Activated CD8-positive, alpha-beta T cell treated with anti-CD3 and anti-CD28 coated beads for 36 hours (primary cell): ENCODE results near the gene PLCG1. TPM values are rescaled to one million over a fixed set of nuclear protein-coding genes. Genes with fewer than 3 reads are reported as not detected.
A peak's percentile ranks its signal among the peaks of the same experiment; 100 is the strongest.

Experiments
- ATAC-seq: fragments of 200-7000 bp; cut with Tn5 transposase; one replicate; pipeline ENCODE4 v1.10.0; 2021; ENCODE audit warnings: mild to moderate bottlenecking, moderate library complexity
- CTCF ChIA-PET: fragments of 350-600 bp; sonication (Branson Sonifier 250); formaldehyde crosslinking; loops from one replicate; lab custom pipeline; 2021; ENCODE audit warnings: antibody characterized with exemption; lab: Charles Lee
- POLR2A ChIA-PET: fragments of 350-600 bp; sonication (Branson Sonifier 250); formaldehyde crosslinking; loops from one replicate; lab custom pipeline; 2021; ENCODE audit warnings: antibody characterized with exemption; lab: Charles Lee
- DNase-seq: peaks from one replicate; pipeline ENCODE4 v3.0.0-alpha.2; 2020
- H3K27ac Mint-ChIP-seq: one replicate; pipeline ENCODE4 v1.8.0; 2021; ENCODE audit warnings: mild to moderate bottlenecking, mixed read lengths
- H3K27me3 Mint-ChIP-seq: one replicate; pipeline ENCODE4 v1.8.0; 2021; ENCODE audit warnings: mixed read lengths
- H3K36me3 Mint-ChIP-seq: one replicate; pipeline ENCODE4 v1.8.0; 2021; ENCODE audit warnings: low read depth, mixed read lengths
- H3K4me1 Mint-ChIP-seq: one replicate; pipeline ENCODE4 v1.8.0; 2021; ENCODE audit warnings: low read depth, mixed read lengths
- H3K4me3 Mint-ChIP-seq: one replicate; pipeline ENCODE4 v1.8.0; 2021; ENCODE audit warnings: mild to moderate bottlenecking, moderate library complexity, mixed read lengths
- H3K9me3 Mint-ChIP-seq: one replicate; pipeline ENCODE4 v1.8.0; 2021; ENCODE audit warnings: mixed read lengths
- intact Hi-C: fragments of 100-400 bp; cut with micrococcal nuclease; formaldehyde crosslinking; loops from one replicate; pipeline ENCODE4 v1.10.0; 2022
- total RNA-seq, 2 experiments: library from RNA; stranded (reverse); gene quantifications; one replicate each; pipeline ENCODE4 v1.2.3, GENCODE V29; 2021
- TF ChIP-seq, protein P1 (sequence below): fragments of 200-600 bp; IDR thresholded peaks from one replicate; pipeline ENCODE4 v1.8.0; 2022; ENCODE audit warnings: antibody characterized with exemption, mild to moderate bottlenecking

Gene PLCG1
- total RNA-seq, 2 experiments from 2014 or later = 259 to 260 TPM

DNA sequence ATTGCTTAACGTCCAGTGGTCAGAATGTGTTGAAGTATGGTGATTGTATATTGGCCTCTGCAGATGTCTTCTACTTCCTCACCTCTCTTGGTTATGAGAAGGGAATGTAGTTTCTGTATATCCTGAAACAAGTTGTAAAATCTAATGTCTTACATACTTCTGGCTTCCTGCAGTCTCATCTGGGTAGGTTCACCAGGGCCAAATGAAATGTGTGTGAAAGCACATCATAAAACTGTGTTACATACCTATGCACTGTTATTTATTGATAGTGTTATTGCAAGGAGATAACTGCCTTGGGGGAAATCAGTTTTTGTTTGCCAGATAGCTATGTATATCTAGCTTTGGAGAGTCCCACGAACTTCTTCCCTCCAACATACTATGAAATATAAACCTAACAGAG, 35.7 kb upstream of the PLCG1 start:
- POLR2A ChIA-PET = no interaction called here
- Mint-ChIP-seq H3K4me3 (no peak overlapping the region), H3K27ac (no peak overlapping the region), H3K9me3 (no peaks in the 10 kb centered on the region), H3K4me1 (no peaks in the 10 kb centered on the region), H3K27me3 (no peaks in the 10 kb centered on the region), H3K36me3 (peaks cover 42% of the 10 kb centered on the region)
- DNase-seq = no peak
- intact Hi-C loops = no loop called here
- no peak for ATAC-seq
- TF ChIP-seq, protein P1, sequence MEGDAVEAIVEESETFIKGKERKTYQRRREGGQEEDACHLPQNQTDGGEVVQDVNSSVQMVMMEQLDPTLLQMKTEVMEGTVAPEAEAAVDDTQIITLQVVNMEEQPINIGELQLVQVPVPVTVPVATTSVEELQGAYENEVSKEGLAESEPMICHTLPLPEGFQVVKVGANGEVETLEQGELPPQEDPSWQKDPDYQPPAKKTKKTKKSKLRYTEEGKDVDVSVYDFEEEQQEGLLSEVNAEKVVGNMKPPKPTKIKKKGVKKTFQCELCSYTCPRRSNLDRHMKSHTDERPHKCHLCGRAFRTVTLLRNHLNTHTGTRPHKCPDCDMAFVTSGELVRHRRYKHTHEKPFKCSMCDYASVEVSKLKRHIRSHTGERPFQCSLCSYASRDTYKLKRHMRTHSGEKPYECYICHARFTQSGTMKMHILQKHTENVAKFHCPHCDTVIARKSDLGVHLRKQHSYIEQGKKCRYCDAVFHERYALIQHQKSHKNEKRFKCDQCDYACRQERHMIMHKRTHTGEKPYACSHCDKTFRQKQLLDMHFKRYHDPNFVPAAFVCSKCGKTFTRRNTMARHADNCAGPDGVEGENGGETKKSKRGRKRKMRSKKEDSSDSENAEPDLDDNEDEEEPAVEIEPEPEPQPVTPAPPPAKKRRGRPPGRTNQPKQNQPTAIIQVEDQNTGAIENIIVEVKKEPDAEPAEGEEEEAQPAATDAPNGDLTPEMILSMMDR = no peak
- CTCF ChIA-PET = interaction anchor here (12.6 kb wide), 1 partner anchor 115 kb away, joined by 304 read pairs; no protein-coding TSS in a partner anchor

DNA sequence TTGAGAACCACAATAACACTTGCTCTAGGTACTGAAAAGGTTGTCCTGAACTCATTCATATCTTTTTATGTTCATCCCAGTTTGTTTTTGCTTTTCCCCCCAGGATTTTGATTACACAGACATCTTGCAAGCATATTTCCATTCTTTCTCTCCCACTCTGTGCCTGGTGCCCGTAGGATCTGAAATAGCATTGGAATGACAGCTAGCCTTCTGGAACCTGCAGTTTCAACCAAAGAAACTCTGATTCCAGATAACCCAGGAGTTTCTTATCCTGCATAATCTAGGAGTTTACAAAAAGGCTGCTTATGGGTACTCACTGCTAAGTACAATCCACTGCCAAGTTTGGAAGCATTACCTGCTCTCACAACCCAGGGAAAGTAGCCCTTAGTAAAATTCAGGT, 28.8 kb upstream of the PLCG1 start:
- Mint-ChIP-seq H3K27ac (no peak overlapping the region), H3K27me3 (no peaks in the 10 kb centered on the region), H3K4me3 (no peak overlapping the region), H3K9me3 (no peaks in the 10 kb centered on the region), H3K36me3 (peaks cover 19% of the 10 kb centered on the region), H3K4me1 (peaks cover 3% of the 10 kb centered on the region)
- intact Hi-C loops = no loop called here
- CTCF ChIA-PET = interaction anchor here (1.0 to 1.5 kb wide), 4 partner anchors 13 to 145 kb away, joined by 3 to 5 read pairs (median 4); no protein-coding TSS in a partner anchor
- no peak for ATAC-seq
- DNase-seq = no peak
- TF ChIP-seq, protein P1 = no peak
- POLR2A ChIA-PET = no interaction called here

DNA sequence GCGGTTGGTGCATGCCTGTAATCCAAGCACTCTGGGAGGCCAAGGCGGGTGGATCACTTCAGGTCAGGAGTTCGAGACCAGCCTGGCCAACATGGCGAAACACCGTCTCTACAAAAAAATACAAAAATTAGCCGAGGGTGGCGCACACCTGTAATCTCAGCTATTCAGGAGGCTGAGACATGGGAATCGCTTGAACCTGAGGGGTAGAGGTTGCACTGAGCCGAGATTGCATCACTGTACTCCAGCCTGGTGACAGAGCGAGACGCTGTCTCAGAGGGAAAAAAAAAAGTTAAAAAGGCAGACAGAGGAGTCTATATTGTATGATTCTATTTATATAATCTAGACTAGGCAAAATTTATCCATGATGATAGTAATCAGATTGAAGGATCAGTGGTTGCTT, 27.3 kb upstream of the PLCG1 start:
- DNase-seq (no peak), ATAC-seq (no peak)
- H3K9me3 Mint-ChIP-seq = no peaks in the 10 kb centered on the region
- intact Hi-C loops = no loop called here
- no peak overlapping the region for H3K4me3 Mint-ChIP-seq
- H3K27me3 Mint-ChIP-seq = no peaks in the 10 kb centered on the region
- peaks cover 3% of the 10 kb centered on the region for H3K4me1 Mint-ChIP-seq
- POLR2A ChIA-PET = no interaction called here
- TF ChIP-seq, protein P1 = no peak
- H3K36me3 Mint-ChIP-seq = peaks cover 26% of the 10 kb centered on the region
- CTCF ChIA-PET = interaction anchor here (1.3 to 2.7 kb wide), 3 partner anchors 15 to 142 kb away, joined by 3 to 8 read pairs (median 5); no protein-coding TSS in a partner anchor
- no peak overlapping the region for H3K27ac Mint-ChIP-seq

DNA sequence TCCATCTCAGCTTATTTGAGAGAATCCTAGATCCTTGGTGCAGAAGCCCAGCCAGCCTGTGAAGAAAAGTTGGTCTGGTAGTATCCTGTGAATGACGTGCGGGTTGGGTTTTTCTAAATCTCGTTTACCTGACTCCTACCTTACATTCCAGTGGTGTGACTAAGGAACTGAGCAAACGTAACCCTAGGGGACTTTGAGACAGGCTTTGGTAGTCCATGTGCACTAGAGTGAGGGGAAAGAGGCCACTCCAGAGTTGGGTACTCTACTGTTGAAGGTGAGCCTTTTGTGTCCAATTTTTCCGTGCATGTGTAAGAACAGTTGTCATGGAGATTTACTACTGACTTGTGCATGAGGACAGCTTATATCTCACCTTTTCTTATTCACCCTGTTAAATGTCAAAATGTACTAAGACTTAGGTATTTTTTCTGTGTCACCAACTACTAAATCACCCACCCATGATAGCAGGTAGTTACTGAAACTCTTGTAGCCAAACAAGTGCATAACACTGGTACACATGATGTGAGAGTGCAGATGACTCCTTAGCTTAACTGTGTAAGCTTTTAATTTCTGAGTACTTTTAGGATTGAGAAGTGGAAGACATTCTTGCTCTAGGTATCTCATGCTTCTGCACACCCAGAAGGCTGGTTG, 26.3 kb upstream of the PLCG1 start:
- ChIA-PET CTCF (interaction anchor here (0.6 to 3.0 kb wide), 7 partner anchors 8 to 149 kb away, joined by 3 to 13 read pairs (median 3); no protein-coding TSS in a partner anchor), POLR2A (no interaction called here)
- peaks cover 3% of the 10 kb centered on the region for H3K4me1 Mint-ChIP-seq
- no peaks in the 10 kb centered on the region for H3K27me3 Mint-ChIP-seq
- no peak for ATAC-seq
- H3K27ac Mint-ChIP-seq = no peak overlapping the region
- peaks cover 29% of the 10 kb centered on the region for H3K36me3 Mint-ChIP-seq
- TF ChIP-seq, protein P1 = no peak
- H3K9me3 Mint-ChIP-seq = no peaks in the 10 kb centered on the region
- H3K4me3 Mint-ChIP-seq = no peak overlapping the region
- intact Hi-C loops = no loop called here
- DNase-seq = no peak

DNA sequence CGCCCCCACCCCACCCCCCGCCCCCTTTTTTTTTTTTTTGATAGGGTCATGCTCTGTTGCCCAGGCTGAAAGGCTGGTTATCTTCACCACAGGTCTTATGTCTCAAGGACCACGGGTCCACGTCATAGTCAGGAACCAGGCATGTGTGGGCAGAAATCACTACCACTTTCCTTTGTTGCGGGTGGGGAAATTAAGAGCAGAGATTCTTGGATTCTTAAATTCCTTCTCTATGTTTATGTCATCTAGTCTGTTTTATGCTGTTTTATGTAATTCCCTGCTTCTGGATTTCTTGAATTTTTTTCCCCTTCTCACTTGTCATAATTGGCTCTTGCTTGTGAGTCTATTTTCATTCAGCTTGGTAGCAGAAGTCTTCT, 25.8 kb upstream of the PLCG1 start:
- ATAC-seq = no peak
- CTCF ChIA-PET = interaction anchor here (1.1 to 3.0 kb wide), 7 partner anchors 9 to 149 kb away, joined by 3 to 13 read pairs (median 3); no protein-coding TSS in a partner anchor

More for the DNA sequence above, 25.8 kb upstream of the PLCG1 start:
- TF ChIP-seq, protein P1 = no peak
- no peak overlapping the region for H3K4me3 Mint-ChIP-seq
- H3K9me3 Mint-ChIP-seq = no peaks in the 10 kb centered on the region
- peaks cover 3% of the 10 kb centered on the region for H3K4me1 Mint-ChIP-seq
- POLR2A ChIA-PET = no interaction called here
- no peak for DNase-seq
- intact Hi-C loops = no loop called here
- H3K36me3 Mint-ChIP-seq = peaks cover 33% of the 10 kb centered on the region
- peak overlapping the region; percentile 28 for H3K27ac Mint-ChIP-seq
- H3K27me3 Mint-ChIP-seq = no peaks in the 10 kb centered on the region
